ENCODE results near the gene TRPM5. TPM values are rescaled to one million over a fixed set of nuclear protein-coding genes. Genes with fewer than 3 reads are reported as not detected.

TRPM5 gene
- total and polyA plus RNA-seq, 2 donors (not counting 1 experiment from before 2014, with no cell fraction given) = 0.03 TPM; not detected in 1

- peak within 1 kb of the TSS; percentile 92 for H2AFZ ChIP-seq (ENCODE audit: insufficient read depth, low read depth, low read length, poor library complexity, severe bottlenecking)
- Mint-ChIP-seq H3K4me1 (peaks cover 25% of the 10 kb centered on the region), H3K27ac (peak within 1 kb of the TSS; percentile 98), H3K27me3 (no peaks in the 10 kb centered on the region), H3K4me3 (peak within 1 kb of the TSS; percentile 90), H3K9me3 (ENCODE audit: insufficient read depth) (no peaks in the 10 kb centered on the region)
- peak within 1 kb of the TSS; percentile 87 to 100 (median 95) for H3K4me3 ChIP-seq (ENCODE audit: control extremely low read depth in 1 of 5, extremely low read depth in 1 of 5, insufficient read depth in 1 of 5, low read depth in 2 of 5, low read length in 4 of 5)
- peak within 1 kb of the TSS; percentile 91 to 93 for H3K27ac ChIP-seq (ENCODE audit: low read length in 2 of 2)
- ChIA-PET POLR2A (interaction anchor here (0.6 to 3.4 kb wide), 14 partner anchors 14 to 1966 kb away, joined by 3 to 42 read pairs (median 6); partner anchors contain the start of genes C11orf21, CD81, KCNQ1 and TRPM5), CTCF (interaction anchor here (0.6 to 8.4 kb wide), 17 partner anchors 9 to 979 kb away, joined by 3 to 78 read pairs (median 4); partner anchors contain the start of gene ZNF195)
- H3K4me2 ChIP-seq (replicated peaks; ENCODE audit: low read depth, low read length, poor library complexity, severe bottlenecking) = peak within 1 kb of the TSS; percentile 85
- peaks cover 26 to 40% of the 10 kb centered on the region in 2 donors for H3K4me1 ChIP-seq (ENCODE audit: control insufficient read depth in 2 of 2, insufficient read depth in 2 of 2, low read length in 2 of 2)
- H3K27me3 ChIP-seq (replicated peaks in 1 of 4; ENCODE audit: control extremely low read depth in 1 of 4, control insufficient read depth in 3 of 4, insufficient read depth in 4 of 4, low read length in 3 of 4) = no peaks in the 10 kb centered on the region
- peaks cover 44% of the 10 kb centered on the region for H4K20me1 ChIP-seq (ENCODE audit: control insufficient read depth, insufficient read depth, low read length, poor library complexity, severe bottlenecking)
- under 1% methylated on average over 66 of the region's 66 CpGs for WGBS (ENCODE audit: insufficient coverage)
- intact Hi-C loops (cut with micrococcal nuclease) = loop anchor here (1.0 to 5.0 kb wide), 8 partner anchors 16 to 1703 kb away; partner anchors contain the start of genes CD81, DEAF1, LSP1 and NAP1L4
- H3K9ac ChIP-seq (ENCODE audit: low read length) = peak within 1 kb of the TSS; percentile 99
- DNase-seq = peak; percentile 100
- TF ChIP-seq CTCF (IDR thresholded peaks at IDR 0.05) (peak; percentile 94), EZH2 (IDR thresholded peaks at IDR 0.05; ENCODE audit: borderline replicate concordance, insufficient read depth, low read depth, low read length, poor library complexity, severe bottlenecking) (no peak)
- peaks cover 0 to 54% of the 10 kb centered on the region in 2 experiments for H3K36me3 ChIP-seq (replicated peaks in 1 of 2; ENCODE audit: control extremely low read depth in 1 of 2, control insufficient read depth in 1 of 2, extremely low read depth in 1 of 2, insufficient read depth in 2 of 2, low read length in 1 of 2)
- H3K79me2 ChIP-seq (ENCODE audit: control insufficient read depth, insufficient read depth, low read length) = peaks cover 43% of the 10 kb centered on the region
- no peaks in the 10 kb centered on the region for H3K9me3 ChIP-seq (ENCODE audit: control extremely low read depth in 1 of 3, control insufficient read depth in 2 of 3, insufficient read depth in 1 of 3, low read length in 2 of 3)
- peak; percentile 81 for ATAC-seq (ENCODE audit: low read depth)
Observed at GRCh38 chr11:2400069-2400761, 44.1 kb downstream of the TRPM5 start, which contains the start of gene TSSC4. Gene TSSC4, plus strand, starts transcription at chr11:2400750. Its CDS starts 1,884 bp downstream, at chr11:2402634.
